CMK (cell line): ENCODE measurements around the gene KLK12.

Source experiments
- DNase-seq: peaks from one replicate; pipeline ENCODE4 v3.0.0-alpha.2; 2010; ENCODE audit warnings: low read depth

Gene KLK12, protein sequence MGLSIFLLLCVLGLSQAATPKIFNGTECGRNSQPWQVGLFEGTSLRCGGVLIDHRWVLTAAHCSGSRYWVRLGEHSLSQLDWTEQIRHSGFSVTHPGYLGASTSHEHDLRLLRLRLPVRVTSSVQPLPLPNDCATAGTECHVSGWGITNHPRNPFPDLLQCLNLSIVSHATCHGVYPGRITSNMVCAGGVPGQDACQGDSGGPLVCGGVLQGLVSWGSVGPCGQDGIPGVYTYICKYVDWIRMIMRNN

DNA sequence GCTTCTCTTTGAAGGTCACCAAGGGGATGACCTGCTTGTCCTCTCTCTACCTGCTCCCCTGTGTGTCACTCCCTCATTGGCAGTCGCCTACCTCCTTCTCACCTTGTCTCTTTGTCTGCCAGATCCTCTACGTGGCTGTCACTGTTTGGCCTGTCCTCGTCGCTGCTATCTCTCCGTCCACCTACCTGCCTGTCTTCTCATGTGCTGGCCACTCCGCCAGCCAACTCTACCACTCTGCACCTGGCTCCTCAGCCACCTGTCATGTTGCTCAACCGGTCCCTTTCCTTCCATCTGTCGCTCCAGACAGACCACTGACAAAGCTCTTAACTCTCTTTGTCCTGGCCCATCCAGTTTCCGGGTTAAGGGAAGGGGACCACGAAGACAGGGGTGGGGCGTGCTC, at the start of gene KLK12:
TSS of gene KLK12 (minus strand) at position 299 of the 400 bp plus-strand sequence. CDS start 381 bp downstream, outside the sequence.
- DNase-seq, result no peak

DNA sequence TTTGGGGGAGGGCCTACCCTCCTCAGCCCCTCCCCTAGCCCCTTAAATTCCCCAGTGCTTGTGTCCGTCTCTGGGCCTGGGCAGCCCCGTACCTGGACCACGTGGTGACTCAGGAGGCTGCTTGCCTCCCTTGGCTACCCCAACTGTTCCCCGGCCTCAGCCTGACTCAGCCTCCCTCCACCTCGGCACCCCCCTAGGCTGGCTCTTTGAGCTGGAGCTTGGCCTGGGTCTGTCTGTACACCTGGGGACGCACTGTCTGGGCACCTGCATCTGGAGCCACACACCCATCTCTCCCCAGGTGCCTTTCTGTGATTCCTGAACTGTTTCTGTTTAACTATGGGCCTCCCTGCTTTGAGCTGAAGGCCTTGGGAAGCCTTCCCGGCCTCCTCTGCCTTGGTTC, 49.7 kb upstream of the KLK12 start:
- no peak for DNase-seq

DNA sequence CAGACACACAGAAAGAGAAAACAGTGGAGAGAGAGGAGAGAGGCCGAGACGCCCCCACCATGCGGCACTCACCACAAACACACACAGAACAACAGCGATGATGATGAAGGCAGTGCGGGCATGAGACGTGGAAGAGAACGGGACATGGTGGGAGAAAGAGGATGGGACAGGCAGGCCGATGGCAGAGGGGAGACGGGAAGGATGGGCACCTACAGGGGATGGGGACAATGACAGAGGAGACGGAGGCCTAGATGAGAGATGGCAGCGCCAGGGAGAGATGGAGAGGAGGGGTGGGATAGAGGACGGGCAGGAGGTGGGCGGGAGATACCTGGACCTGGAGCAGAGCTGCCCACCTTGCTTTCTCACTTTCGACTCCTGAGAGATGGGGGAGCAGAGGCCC, 49.0 kb upstream of the KLK12 start:
- DNase-seq, result no peak

DNA sequence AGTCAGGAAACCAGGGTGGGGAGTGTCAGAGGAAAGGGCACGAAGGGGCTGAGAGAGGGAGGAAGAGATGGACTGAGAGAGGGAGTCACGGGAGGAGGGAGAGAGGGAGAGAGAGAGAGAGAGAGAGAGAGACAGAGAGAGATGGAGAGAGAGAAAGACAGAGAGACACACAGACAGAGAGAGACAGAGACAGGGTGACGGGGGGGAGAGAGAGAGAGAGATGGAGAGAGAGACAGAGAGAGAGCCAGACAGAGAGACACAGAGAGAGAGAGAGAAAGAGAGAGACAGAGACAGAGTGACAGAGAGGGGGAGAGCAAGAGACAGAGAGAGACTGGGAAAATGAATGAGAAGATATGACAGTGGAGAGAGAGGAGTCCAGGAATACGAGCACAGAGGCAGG, 48.4 kb upstream of the KLK12 start:
- no peak for DNase-seq

DNA sequence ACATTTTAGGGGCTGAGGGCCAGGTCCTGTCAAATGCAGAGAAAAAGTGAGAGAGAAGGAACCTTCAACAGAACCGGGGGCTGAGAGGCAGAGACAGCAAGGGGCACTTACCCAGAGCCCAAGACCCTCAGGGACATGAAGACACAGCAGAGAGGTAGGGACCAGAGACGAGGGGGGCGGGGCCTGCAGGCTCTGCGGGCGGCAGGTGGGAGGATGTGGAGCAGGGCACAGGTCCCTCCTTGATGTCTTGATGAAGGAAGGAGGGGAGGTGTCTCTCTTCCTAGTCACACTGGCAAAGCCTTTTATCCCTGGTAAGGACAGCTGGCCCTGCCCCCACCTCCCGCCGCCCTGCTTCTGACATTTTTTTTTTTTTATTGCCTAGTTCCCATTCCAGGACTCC, 47.8 kb upstream of the KLK12 start, which contains the start of gene KLK14:
TSS of gene KLK14 (minus strand) at position 277 of the 400 bp plus-strand sequence. CDS start at position 4, 273 bp downstream.
- no peak for DNase-seq

DNA sequence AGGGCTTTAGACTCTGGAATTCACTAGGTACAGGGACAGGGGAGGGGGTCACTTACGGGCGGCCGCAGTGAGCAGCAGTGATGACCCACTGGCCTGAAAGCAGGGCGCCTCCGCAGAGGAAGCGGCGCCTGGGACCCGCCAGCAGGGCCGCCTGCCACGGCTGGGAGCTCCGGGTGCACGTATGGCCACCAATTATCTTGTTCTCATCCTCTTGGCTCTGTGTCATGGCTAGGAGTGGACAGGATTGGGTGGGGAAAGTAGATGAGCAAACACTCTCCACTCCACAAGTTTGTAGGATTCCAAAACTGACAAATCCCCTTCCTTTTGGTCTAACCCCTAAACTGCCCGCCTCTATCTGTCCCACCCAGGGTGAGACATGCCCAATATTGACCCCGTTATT, 46.7 kb upstream of the KLK12 start:
- no peak for DNase-seq

DNA sequence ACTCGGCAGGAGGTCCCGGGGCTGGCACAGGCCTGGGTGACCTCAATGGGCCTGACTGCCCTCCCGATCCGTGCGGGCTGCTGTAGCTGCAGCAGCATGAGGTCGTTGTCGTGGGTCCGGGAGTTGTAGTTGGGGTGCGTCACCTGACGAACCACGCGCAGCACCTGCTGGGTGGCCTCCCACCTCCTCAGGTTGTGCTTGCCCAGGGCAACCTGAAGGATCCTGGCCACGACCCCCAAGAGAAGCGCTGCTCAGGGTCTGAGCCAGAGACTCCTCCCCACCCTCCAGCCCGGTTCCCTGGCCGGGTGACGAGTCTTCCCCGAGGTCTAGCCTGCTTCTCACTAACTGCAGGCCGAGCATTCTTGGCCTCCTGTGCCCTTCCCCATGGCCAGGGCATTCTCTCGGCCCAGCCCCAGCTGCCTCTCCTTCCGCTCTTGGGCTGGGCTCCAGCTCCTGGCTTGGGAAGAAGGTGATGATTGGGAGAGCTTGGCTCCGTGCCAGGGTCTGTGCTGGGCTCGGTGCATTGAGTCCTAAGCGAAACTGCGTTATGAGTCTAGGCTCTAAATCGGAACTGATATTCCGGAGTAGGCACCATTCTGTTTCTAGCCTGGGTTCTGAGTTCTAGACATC, 44.8 kb upstream of the KLK12 start:
- DNase-seq, result no peak

DNA sequence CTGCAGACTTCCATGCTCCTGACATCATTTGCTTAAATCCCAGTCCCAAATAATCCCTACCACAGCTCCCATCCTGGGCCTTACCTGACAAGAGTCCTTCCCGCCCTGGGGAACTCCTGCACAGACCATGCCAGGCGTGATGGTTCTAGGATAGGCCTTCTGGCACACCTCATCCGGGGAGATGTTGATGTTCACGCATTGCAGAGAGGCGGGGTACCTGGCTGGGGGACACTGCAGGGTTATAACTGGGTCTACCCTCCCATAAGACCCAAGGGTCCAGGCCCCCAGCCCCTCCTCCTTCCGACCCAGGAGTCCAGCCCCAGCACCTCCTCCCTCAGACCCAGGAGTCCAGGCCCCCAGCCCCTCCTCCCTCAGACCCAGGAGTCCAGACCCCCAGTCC, 43.9 kb upstream of the KLK12 start:
- DNase-seq, result no peak

DNA sequence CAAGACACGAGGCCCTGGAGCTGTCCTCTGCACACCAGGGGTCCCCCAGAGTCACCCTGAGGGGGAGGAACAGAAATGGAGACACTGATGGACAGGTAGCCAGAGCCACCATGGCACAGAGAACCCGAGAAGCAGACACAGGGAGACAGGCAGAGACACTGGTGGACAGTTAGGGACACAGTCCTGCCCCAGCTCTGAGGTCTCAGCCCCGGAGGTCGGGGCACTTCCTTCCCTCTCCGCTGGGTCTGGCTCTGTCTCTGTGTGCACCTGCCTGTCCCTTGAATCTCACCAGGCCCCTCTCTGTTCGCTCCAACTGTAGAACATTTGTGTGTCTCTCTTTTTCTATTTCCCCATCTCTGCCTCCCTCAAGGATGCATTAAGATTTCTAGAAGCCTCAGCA, 43.3 kb upstream of the KLK12 start:
- no peak for DNase-seq

DNA sequence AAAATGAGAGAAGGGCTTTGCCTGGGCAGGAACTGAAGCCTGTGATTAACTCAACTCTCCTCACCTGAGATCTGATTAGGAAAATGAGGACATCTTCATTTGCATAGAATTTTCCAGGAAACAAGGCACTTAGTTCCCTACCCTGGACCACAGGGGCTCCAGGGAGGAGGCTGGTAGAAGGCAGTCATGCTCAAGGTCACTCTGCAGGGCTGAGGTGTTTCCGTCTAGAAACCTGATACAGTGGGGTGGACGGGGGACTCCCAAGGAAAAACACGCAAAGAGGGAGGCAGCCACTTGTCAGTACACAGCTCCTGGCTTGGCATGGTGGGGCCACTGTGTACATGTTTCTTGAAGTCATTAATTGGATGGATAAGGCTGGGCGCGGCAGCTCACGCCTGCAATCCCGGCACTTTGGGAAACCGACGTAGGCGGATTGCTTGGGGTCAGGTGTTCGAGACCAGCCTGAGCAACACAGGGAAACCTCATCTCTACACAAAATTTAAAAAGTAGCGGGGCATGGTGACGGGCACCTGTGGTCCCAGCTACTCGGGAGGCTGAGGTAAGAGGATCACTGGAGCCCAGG, 41.9 kb upstream of the KLK12 start:
- no peak for DNase-seq

DNA sequence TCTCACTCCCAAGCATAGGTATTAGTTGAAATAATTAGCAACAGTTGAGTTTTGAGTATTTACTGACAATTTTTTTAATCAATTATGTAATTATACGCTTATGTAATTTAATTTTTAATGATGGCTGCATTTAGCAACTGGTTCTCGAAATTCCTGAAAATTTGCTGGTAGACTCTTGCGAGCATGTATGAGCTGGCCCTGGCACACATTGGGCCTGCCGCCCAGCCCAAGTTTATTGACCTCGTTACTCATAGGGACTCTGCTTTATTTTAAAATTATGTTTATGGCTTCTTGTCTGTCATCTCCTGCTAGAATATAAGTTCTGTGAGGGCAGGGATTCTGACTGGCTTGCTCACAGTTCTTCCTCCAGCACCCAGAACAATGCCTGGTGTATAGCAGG, 41.2 kb upstream of the KLK12 start:
- DNase-seq, result no peak

DNA sequence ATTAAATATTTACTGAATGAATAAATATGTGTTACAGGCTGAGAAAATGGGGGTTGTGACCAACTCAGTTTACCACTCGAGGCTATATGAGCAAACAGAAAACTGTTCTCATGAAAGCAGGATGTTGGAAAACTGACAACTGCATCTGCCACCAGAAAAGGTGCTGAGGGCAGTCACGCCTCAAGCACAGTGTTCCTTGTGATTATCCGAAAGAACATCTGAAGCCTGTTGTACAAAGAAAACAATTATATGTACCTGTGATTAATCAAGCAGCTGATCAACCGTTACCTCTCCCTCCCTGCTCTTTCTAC, 36.2 kb upstream of the KLK12 start:
- no peak for DNase-seq

DNA sequence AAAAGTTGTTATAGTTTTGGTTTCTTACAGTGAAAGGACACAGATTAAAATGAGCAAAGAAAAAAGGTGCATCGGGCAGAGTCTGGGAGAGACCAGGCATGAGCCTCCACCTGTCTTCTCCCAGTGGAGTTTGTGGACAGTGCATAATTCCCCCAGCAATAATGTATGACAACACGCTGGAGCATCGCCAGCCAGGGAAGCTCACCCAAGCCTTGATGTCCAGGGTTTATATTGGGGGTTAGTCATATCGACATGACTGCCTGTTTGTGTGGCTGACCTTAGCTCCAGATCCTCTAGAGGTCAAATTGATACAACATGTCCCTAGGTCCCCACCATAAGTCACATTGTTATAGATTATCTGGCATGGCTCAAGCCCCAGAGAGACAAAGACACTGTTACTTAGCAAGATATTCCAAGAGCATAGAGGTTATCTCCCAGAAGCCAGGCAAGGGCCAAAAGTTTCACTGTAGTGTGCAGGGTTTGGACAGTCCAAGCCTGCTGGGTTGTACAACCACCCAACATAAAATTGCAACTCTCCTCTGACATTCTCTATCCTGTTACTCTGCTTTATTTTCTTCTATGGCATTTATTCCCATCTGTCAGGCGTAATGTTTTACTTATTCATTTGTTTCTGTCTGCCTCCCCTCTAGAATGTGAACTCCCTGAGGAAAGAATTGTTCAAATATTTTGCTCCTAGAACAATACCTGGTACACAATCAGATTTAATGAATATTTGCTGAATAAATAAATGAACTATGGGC, 35.7 kb upstream of the KLK12 start:
- no peak for DNase-seq

DNA sequence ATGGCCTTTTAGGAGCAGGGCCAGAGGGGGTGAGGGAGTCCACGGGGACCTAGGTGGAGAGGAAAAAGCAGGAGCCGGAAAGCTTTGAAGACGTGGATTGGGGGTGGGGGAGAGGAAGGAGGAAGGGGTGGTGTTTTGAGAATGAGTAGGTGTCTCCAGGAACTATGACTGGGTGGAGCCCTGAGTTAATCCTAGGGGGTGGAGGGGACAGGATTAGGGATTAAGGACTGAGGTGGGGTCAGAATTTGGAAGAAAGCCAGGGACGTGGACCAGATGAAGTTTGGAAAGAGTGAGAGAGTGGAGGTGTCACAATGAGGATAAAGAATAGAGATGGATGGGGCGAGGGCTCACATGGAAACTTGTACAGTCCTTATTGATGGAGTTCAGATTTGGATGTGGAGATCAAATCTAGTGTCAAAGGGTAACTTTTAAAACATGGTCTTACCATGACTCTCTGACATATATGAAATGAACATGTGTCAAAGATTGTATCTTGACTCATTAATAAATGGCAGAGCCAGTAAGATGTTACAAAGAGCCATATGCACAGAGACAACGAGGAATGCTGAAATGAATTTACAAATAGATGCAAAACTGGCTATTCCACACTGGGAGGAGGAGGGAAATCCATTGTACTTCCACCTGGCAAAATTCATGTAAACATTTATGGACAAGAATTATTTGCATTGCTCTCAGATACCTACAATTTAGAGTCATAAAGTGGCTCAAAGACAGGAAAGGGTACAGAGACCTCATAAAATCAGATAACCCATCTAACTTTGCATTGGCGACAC, 31.8 kb upstream of the KLK12 start:
- no peak for DNase-seq

DNA sequence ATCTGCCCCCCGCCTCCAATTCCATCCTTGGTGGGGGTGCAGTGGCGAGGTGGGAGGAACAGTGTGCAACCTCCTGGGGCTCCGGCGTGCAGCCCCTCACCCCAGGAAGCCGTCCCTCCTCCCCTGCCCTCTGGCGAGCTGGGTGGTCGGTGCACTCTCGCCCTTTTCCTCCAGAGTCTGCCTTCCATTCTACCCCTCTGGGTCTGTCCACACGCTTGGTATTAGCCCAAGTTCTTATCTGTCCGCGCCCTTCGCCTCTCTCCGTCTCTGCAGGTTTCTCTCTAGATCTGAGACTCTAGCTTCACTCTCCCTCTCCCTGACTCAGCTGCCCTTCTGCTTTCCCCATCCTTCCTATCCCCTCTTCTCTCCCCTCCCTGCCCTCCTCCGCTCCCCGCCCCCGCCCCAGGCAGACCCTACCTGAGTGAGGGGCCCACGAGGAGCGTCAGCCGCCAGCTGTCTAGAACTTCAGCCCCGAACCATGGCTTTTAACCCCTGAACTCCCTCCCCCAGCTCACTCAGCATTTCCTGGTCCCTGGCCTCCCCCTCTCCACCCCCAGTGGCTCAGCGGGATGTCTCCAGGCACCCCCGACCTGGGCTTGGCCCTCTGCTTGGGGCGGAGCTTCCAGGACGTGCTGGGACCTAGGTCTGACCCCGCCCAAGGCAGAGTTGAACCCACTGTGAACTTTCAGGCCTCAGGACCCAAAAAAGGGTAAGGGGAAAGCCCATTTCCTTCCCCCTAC, 30.6 kb upstream of the KLK12 start:
- no peak for DNase-seq

DNA sequence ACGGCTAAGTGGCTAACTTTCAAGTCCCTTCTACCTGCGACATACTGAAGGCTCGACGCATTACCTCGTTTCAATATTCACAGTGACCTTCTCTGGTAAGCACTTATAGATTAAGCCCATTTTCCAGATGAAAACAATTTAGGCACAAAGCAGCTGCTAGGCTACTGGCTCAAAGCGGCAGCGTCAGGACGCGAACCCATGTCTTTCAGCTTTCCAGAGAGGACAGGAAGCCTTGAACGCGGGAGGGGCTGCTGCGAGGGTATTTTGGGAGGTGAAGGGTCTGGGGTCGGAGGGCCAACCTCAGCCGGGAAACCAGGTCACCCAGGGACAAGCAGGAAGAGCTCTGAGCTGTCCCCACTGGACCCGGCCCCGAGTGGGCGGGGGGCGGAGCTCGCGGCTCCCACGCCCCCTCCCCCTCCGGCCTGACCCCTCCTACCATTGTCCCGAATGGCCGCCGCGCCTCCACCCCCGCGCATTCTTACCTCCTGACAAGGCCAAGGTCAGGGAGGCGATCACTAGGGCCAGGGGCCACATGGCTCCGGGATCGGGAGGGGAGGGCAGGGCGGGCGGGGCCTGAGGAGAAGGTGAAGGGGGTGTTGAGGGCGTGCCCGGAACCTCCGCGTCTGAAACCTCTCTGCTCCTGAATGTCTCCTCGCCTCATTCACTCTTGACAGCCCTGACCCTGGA, 29.9 kb upstream of the KLK12 start, which contains the start of gene KLK13:
TSS of gene KLK13 (minus strand) at position 559 of the 687 bp plus-strand sequence. CDS start at position 534, 25 bp downstream.
- no peak for DNase-seq

DNA sequence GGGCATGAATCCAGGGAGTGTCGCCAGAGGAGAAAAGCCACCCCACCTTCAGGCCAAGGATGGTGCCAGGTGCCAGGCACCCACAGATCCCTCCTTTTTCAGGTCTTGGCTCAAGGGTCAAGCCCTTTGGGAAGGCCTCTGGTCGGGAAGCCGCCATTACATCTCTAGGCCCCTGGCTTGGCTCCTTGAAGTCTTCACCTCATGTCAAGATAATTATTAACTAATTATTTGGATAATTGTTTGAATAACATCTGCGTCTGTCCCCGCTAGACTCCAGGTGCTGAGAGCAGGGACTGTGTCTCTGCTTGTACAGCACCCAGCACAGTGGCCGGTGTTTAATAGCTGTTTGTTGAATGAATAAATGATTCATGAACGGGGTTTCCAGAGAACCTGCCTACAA, 28.9 kb upstream of the KLK12 start:
- no peak for DNase-seq

DNA sequence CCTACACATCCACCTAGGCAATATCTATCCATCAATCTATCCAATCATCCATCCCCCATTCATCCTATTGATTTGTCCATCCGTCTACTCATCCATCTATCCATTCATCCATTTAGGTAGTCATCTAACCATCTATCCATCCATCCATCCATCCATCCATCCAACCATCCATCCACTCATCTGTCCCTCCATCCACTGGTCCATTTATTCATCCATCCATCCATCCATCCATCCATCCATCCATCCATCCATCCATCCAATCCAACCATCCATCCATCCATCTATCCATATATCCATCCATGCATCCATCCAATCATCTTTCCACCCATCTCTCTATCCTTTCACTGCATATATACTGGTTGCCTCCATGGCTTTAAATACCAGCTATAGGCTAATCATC, 26.2 kb upstream of the KLK12 start:
- no peak for DNase-seq

DNA sequence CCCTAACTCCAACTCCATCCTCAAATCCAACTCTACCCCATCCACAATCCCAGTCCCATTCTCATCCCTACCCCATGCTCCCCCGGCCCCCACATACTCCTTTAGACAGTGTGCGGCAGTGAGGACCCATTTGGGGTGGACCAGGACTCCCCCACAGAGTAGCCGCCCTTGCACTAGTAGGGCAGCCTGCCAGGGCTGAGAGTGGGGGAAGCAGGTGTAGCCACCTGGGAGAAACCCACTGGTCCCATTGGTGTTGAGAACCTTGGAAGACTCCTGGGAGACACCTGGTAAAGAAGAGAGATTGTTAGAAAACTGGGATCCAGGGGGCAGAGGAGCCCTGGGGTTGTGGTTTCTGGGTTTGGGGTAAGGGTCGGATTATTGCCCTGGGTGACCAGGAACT, 25.5 kb upstream of the KLK12 start:
- no peak for DNase-seq

DNA sequence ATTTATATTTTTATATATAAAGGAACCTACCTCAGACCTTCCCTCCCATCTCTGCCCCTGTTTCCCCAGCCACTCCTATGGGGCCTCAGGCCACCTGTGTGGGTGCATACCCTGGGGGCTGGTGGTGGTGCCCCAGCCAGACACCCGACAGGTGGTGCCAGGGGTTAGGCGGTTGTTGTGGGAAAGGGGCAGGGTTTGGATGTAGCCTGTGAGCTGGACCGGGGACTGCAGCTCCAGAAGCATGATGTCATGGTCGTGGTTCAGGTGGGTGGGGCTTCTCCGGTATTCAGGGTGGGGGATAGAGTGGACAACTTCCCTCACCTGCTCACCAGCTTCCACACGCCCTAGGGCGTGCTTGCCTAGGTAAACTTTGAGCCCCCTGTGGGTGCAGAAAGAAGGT, 24.9 kb upstream of the KLK12 start:
- DNase-seq, result no peak

DNA sequence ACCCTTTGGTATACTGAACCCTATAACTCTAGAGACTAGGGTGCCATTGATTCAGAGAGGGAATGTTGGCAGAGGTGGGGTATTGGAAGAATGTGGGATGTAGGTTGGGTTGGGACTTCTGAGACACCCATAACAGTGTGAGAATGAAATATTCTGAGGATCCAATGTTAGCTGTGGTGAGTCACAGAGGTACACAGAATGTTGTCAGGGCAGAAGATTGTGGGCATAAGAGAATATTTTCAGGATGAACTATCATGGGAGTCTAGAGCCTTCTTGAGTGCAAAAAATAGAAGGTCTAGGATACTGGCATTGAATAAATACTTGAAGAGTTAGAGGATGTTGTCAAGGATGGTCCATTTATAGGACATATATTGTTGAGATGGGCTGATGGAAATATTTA, 21.1 kb upstream of the KLK12 start:
- DNase-seq, result no peak
